Tibial nerve (tissue), 4 donors: ENCODE measurements around the gene GRID1.

Experiments used
- CTCF ChIP-seq, 5 experiments: fragments of 200-600 bp in 3 of 5; fragments of 450-650 bp in 2 of 5; sonication (generic) in 3 of 5; IDR thresholded peaks; one replicate each; pipeline ENCODE4 v1.5.1; 2016 to 2019; ENCODE audit warnings: antibody characterized with exemption in 5 of 5, mild to moderate bottlenecking in 3 of 5, moderate library complexity in 2 of 5
- EP300 ChIP-seq, 2 donors: sonication (generic); formaldehyde crosslinking; IDR thresholded peaks; one replicate each; pipeline ENCODE4 v1.6.1; 2017; ENCODE audit warnings: antibody characterized with exemption in 2 of 2, mild to moderate bottlenecking in 1 of 2

DNA sequence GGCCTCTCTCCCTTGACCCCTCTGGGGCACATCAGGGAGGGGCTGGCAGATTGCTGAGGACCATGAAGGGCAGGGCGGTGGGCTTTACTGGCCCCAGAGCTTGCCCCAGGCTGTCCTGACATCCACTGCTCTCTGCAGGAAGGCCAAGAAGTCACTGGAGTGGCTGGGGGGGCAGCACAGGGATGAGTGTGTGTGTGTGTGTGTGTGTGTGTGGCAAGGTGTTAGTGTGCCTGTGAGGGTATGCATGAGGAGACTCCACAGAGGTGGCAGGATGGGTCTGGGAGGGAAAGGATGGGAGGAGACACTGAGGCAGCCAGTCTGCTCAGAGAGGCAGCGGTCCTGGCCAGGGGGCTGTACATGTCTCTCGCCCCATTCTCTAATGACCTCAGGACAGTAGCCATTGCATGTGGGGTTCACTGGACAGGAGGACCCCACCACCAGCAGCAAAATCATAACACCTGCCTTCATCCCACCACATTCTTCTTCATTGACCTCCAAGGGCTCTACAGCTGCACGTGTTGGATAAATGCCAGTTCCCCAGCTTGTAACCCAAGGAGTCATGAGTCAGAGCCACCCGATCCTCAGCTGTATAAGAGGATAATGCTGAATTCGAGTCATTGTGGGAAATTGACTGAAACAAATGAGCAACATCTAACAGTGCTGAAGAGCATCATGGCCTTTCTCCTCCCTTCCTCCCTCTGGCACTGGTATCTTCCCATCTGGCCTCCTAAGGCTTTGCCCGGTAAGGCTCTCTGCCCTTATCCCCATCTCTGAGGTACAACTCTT is 720.5 kb downstream of the GRID1 start:
- TF ChIP-seq CTCF (IDR thresholded peaks at IDR 0.05) (no peak), EP300 (IDR thresholded peaks at IDR 0.05) (no peak)
